ENCODE results near the gene ITPR2.
"Not testable (repeated sequence)": the region's sequence is repeated elsewhere in the genome, so short reads cannot be mapped to it uniquely, and the experiment has no call there.

The ITPR2 gene

GRCh38 chr12:26777236-26777635, 55.8 kb downstream of the ITPR2 start:
- Mint-ChIP-seq H3K27me3 (ENCODE audit: low read depth) (no peaks in the 10 kb centered on the region), H3K9me3 (peaks cover 47% of the 10 kb centered on the region), H3K36me3 (ENCODE audit: low read depth) (peaks cover 59% of the 10 kb centered on the region), H3K27ac (no peak overlapping the region), H3K4me1 (no peaks in the 10 kb centered on the region), H3K4me3 (no peak overlapping the region)
- no peak for TF ChIP-seq CTCF (IDR thresholded peaks at IDR 0.05; ENCODE audit: unreplicated experiment in 3 of 3)

- H3K4me1 Mint-ChIP-seq; H3K27ac Mint-ChIP-seq; H3K4me3 Mint-ChIP-seq; H3K27me3 Mint-ChIP-seq (ENCODE audit: low read depth): not testable (repeated sequence)
- H3K36me3 Mint-ChIP-seq (ENCODE audit: low read depth), result peaks cover 50% of the 10 kb centered on the region
- peaks cover 40% of the 10 kb centered on the region for H3K9me3 Mint-ChIP-seq
These were observed 57.0 kb downstream of the ITPR2 start for GRCh38 chr12:26775991-26776390.

- TF ChIP-seq CTCF (IDR thresholded peaks at IDR 0.05; ENCODE audit: unreplicated experiment in 3 of 3), result no peak
- Mint-ChIP-seq H3K27me3 (ENCODE audit: low read depth) (peaks cover 4% of the 10 kb centered on the region), H3K27ac (no peak overlapping the region), H3K4me1 (no peaks in the 10 kb centered on the region), H3K36me3 (ENCODE audit: low read depth) (peaks cover 36% of the 10 kb centered on the region), H3K9me3 (peaks cover 27% of the 10 kb centered on the region), H3K4me3 (no peak overlapping the region)
These were observed 59.5 kb downstream of the ITPR2 start for GRCh38 chr12:26773313-26774104.

- H3K4me3 Mint-ChIP-seq, result no peak overlapping the region
- H3K27ac Mint-ChIP-seq, result no peak overlapping the region
- peaks cover 4% of the 10 kb centered on the region for H3K27me3 Mint-ChIP-seq (ENCODE audit: low read depth)
- peaks cover 22% of the 10 kb centered on the region for H3K36me3 Mint-ChIP-seq (ENCODE audit: low read depth)
- H3K4me1 Mint-ChIP-seq, result no peaks in the 10 kb centered on the region
- TF ChIP-seq CTCF (IDR thresholded peaks at IDR 0.05; ENCODE audit: unreplicated experiment in 3 of 3), result no peak
- H3K9me3 Mint-ChIP-seq, result peaks cover 15% of the 10 kb centered on the region
These were observed 61.1 kb downstream of the ITPR2 start for GRCh38 chr12:26771861-26772260.

GRCh38 chr12:26770239-26771070, 62.5 kb downstream of the ITPR2 start:
- TF ChIP-seq CTCF (IDR thresholded peaks at IDR 0.05; ENCODE audit: unreplicated experiment in 3 of 3), result no peak
- Mint-ChIP-seq H3K36me3 (ENCODE audit: low read depth) (peaks cover 10% of the 10 kb centered on the region), H3K27ac (no peak overlapping the region), H3K27me3 (ENCODE audit: low read depth) (peaks cover 4% of the 10 kb centered on the region), H3K4me3 (no peak overlapping the region), H3K9me3 (peaks cover 6% of the 10 kb centered on the region), H3K4me1 (no peaks in the 10 kb centered on the region)

- Mint-ChIP-seq H3K27me3 (ENCODE audit: low read depth) (peaks cover 4% of the 10 kb centered on the region), H3K9me3 (no peaks in the 10 kb centered on the region), H3K36me3 (ENCODE audit: low read depth) (peaks cover 1% of the 10 kb centered on the region)
These were observed 63.4 kb downstream of the ITPR2 start for GRCh38 chr12:26769611-26770010.

More at GRCh38 chr12:26769611-26770010, 63.4 kb downstream of the ITPR2 start:
- TF ChIP-seq CTCF (IDR thresholded peaks at IDR 0.05; ENCODE audit: unreplicated experiment in 3 of 3), result no peak
- Mint-ChIP-seq H3K4me1 (no peaks in the 10 kb centered on the region), H3K4me3 (no peak overlapping the region), H3K27ac (no peak overlapping the region)

All from nephron (organoid).